ENCODE measurements around the gene FAM98B.

The FAM98B gene

GRCh38 chr15:38412466-38412865 is 41.5 kb upstream of the FAM98B start:
- Histone ChIP-seq H2BK5ac (ENCODE audit: low read depth, low read length, poor library complexity, severe bottlenecking) (no peak overlapping the region), H2BK12ac (ENCODE audit: low read length in 2 of 2) (no peak overlapping the region), H3K9me3 (ENCODE audit: control insufficient read depth, low read length) (no peaks in the 10 kb centered on the region), H3K27ac (ENCODE audit: low read length, poor library complexity, severe bottlenecking) (no peak overlapping the region), H2AK5ac (ENCODE audit: low read length, severe bottlenecking) (no peak overlapping the region), H3K18ac (ENCODE audit: low read depth in 1 of 2, low read length in 2 of 2) (peak overlapping the region in 1 of 2 experiments; percentile 29), H4K8ac (ENCODE audit: low read length) (peak overlapping the region; percentile 80), H3K4me3 (ENCODE audit: insufficient read depth in 1 of 2, low read depth in 1 of 2, low read length in 2 of 2) (no peak overlapping the region), H3K9ac (ENCODE audit: low read length) (no peak overlapping the region), H3K4me2 (ENCODE audit: low read length, poor library complexity, severe bottlenecking) (no peak overlapping the region), H3K14ac (ENCODE audit: low read length in 2 of 2) (no peak overlapping the region), H3K4me1 (ENCODE audit: control insufficient read depth, insufficient read depth, low read depth, low read length) (no peaks in the 10 kb centered on the region), H2BK15ac (ENCODE audit: low read depth, poor library complexity, severe bottlenecking) (no peak overlapping the region), H3K23ac (ENCODE audit: low read length in 2 of 2) (no peak overlapping the region), H4K91ac (ENCODE audit: low read length) (peak overlapping the region; percentile 66), H3K27me3 (ENCODE audit: control insufficient read depth in 1 of 2, insufficient read depth in 1 of 2, low read length in 2 of 2) (no peaks in the 10 kb centered on the region), H3K79me1 (replicated peaks; ENCODE audit: low read length, poor library complexity, severe bottlenecking) (no peaks in the 10 kb centered on the region), H3K4ac (ENCODE audit: low read depth in 1 of 2, low read length in 2 of 2) (no peak overlapping the region), H3K36me3 (ENCODE audit: control insufficient read depth in 1 of 2, insufficient read depth in 2 of 2, low read depth in 1 of 2, low read length in 2 of 2) (no peaks in the 10 kb centered on the region), H2BK120ac (ENCODE audit: low read depth, low read length) (no peak overlapping the region), H2AFZ (ENCODE audit: low read depth, low read length) (no peak overlapping the region)
- no peak for DNase-seq
- 60% methylated on average over 2 of the region's 3 CpGs for WGBS

GRCh38 chr15:38414357-38414756 is 39.6 kb upstream of the FAM98B start:
- no peaks in the 10 kb centered on the region for H3K9me3 ChIP-seq (ENCODE audit: control insufficient read depth, low read length)
- H3K4ac ChIP-seq (ENCODE audit: low read depth in 1 of 2, low read length in 2 of 2), result no peak overlapping the region
- H3K23ac ChIP-seq (ENCODE audit: low read length in 2 of 2), result no peak overlapping the region
- no peaks in the 10 kb centered on the region for H3K27me3 ChIP-seq (ENCODE audit: control insufficient read depth in 1 of 2, insufficient read depth in 1 of 2, low read length in 2 of 2)
- H3K36me3 ChIP-seq (ENCODE audit: control insufficient read depth in 1 of 2, insufficient read depth in 2 of 2, low read depth in 1 of 2, low read length in 2 of 2), result no peaks in the 10 kb centered on the region
- no peak overlapping the region for H3K18ac ChIP-seq (ENCODE audit: low read depth in 1 of 2, low read length in 2 of 2)
- no peak overlapping the region for H3K4me3 ChIP-seq (ENCODE audit: insufficient read depth in 1 of 2, low read depth in 1 of 2, low read length in 2 of 2)
- no peak overlapping the region for H2BK120ac ChIP-seq (ENCODE audit: low read depth, low read length)
- H3K27ac ChIP-seq (ENCODE audit: low read length, poor library complexity, severe bottlenecking), result no peak overlapping the region
- no peaks in the 10 kb centered on the region for H3K79me1 ChIP-seq (replicated peaks; ENCODE audit: low read length, poor library complexity, severe bottlenecking)
- no peak overlapping the region for H4K8ac ChIP-seq (ENCODE audit: low read length)
- no peak overlapping the region for H3K9ac ChIP-seq (ENCODE audit: low read length)
- H3K14ac ChIP-seq (ENCODE audit: low read length in 2 of 2), result no peak overlapping the region
- H3K4me1 ChIP-seq (ENCODE audit: control insufficient read depth, insufficient read depth, low read depth, low read length), result no peaks in the 10 kb centered on the region
- H2BK15ac ChIP-seq (ENCODE audit: low read depth, poor library complexity, severe bottlenecking), result no peak overlapping the region
- peak; percentile 75 for DNase-seq
- no peak overlapping the region for H2AFZ ChIP-seq (ENCODE audit: low read depth, low read length)
- no peak overlapping the region for H3K4me2 ChIP-seq (ENCODE audit: low read length, poor library complexity, severe bottlenecking)
- H2BK5ac ChIP-seq (ENCODE audit: low read depth, low read length, poor library complexity, severe bottlenecking), result no peak overlapping the region
- no peak overlapping the region for H4K91ac ChIP-seq (ENCODE audit: low read length)
- no peak overlapping the region for H2BK12ac ChIP-seq (ENCODE audit: low read length in 2 of 2)
- no peak overlapping the region for H2AK5ac ChIP-seq (ENCODE audit: low read length, severe bottlenecking)

- Histone ChIP-seq H2AK5ac (ENCODE audit: low read length, severe bottlenecking) (no peak overlapping the region), H3K4me2 (ENCODE audit: low read length, poor library complexity, severe bottlenecking) (no peak overlapping the region), H3K79me1 (replicated peaks; ENCODE audit: low read length, poor library complexity, severe bottlenecking) (no peaks in the 10 kb centered on the region), H4K91ac (ENCODE audit: low read length) (no peak overlapping the region), H4K8ac (ENCODE audit: low read length) (no peak overlapping the region), H3K27ac (ENCODE audit: low read length, poor library complexity, severe bottlenecking) (no peak overlapping the region), H2BK15ac (ENCODE audit: low read depth, poor library complexity, severe bottlenecking) (no peak overlapping the region), H3K9me3 (ENCODE audit: control insufficient read depth, low read length) (no peaks in the 10 kb centered on the region), H2AFZ (ENCODE audit: low read depth, low read length) (no peak overlapping the region), H3K23ac (ENCODE audit: low read length in 2 of 2) (no peak overlapping the region), H3K18ac (ENCODE audit: low read depth in 1 of 2, low read length in 2 of 2) (no peak overlapping the region), H2BK120ac (ENCODE audit: low read depth, low read length) (no peak overlapping the region), H3K9ac (ENCODE audit: low read length) (no peak overlapping the region), H3K4me1 (ENCODE audit: control insufficient read depth, insufficient read depth, low read depth, low read length) (no peaks in the 10 kb centered on the region), H3K4me3 (ENCODE audit: insufficient read depth in 1 of 2, low read depth in 1 of 2, low read length in 2 of 2) (no peak overlapping the region), H3K4ac (ENCODE audit: low read depth in 1 of 2, low read length in 2 of 2) (no peak overlapping the region), H3K27me3 (ENCODE audit: control insufficient read depth in 1 of 2, insufficient read depth in 1 of 2, low read length in 2 of 2) (no peaks in the 10 kb centered on the region), H2BK5ac (ENCODE audit: low read depth, low read length, poor library complexity, severe bottlenecking) (no peak overlapping the region), H3K36me3 (ENCODE audit: control insufficient read depth in 1 of 2, insufficient read depth in 2 of 2, low read depth in 1 of 2, low read length in 2 of 2) (peaks cover 0 to 3% of the 10 kb centered on the region in 2 experiments), H2BK12ac (ENCODE audit: low read length in 2 of 2) (no peak overlapping the region), H3K14ac (ENCODE audit: low read length in 2 of 2) (no peak overlapping the region)
- DNase-seq, result peak; percentile 10
- 77% methylated on average over 3 of the region's 4 CpGs for WGBS
Observed at GRCh38 chr15:38421069-38421690, 32.7 kb upstream of the FAM98B start.

- no peak overlapping the region for H4K91ac ChIP-seq (ENCODE audit: low read length)
- no peaks in the 10 kb centered on the region for H3K27me3 ChIP-seq (ENCODE audit: control insufficient read depth in 1 of 2, insufficient read depth in 1 of 2, low read length in 2 of 2)
- H2BK15ac ChIP-seq (ENCODE audit: low read depth, poor library complexity, severe bottlenecking), result no peak overlapping the region
- peaks cover 0 to 3% of the 10 kb centered on the region in 2 experiments for H3K36me3 ChIP-seq (ENCODE audit: control insufficient read depth in 1 of 2, insufficient read depth in 2 of 2, low read depth in 1 of 2, low read length in 2 of 2)
- no peak overlapping the region for H3K27ac ChIP-seq (ENCODE audit: low read length, poor library complexity, severe bottlenecking)
- no peaks in the 10 kb centered on the region for H3K9me3 ChIP-seq (ENCODE audit: control insufficient read depth, low read length)
- peak; percentile 31 for DNase-seq
- H3K18ac ChIP-seq (ENCODE audit: low read depth in 1 of 2, low read length in 2 of 2), result no peak overlapping the region
- H3K4me3 ChIP-seq (ENCODE audit: insufficient read depth in 1 of 2, low read depth in 1 of 2, low read length in 2 of 2), result no peak overlapping the region
- no peak overlapping the region for H3K9ac ChIP-seq (ENCODE audit: low read length)
- no peaks in the 10 kb centered on the region for H3K4me1 ChIP-seq (ENCODE audit: control insufficient read depth, insufficient read depth, low read depth, low read length)
- no peak overlapping the region for H2BK5ac ChIP-seq (ENCODE audit: low read depth, low read length, poor library complexity, severe bottlenecking)
- H3K4me2 ChIP-seq (ENCODE audit: low read length, poor library complexity, severe bottlenecking), result no peak overlapping the region
- no peak overlapping the region for H2BK120ac ChIP-seq (ENCODE audit: low read depth, low read length)
- H4K8ac ChIP-seq (ENCODE audit: low read length), result no peak overlapping the region
- H3K79me1 ChIP-seq (replicated peaks; ENCODE audit: low read length, poor library complexity, severe bottlenecking), result no peaks in the 10 kb centered on the region
- no peak overlapping the region for H3K4ac ChIP-seq (ENCODE audit: low read depth in 1 of 2, low read length in 2 of 2)
- no peak overlapping the region for H3K14ac ChIP-seq (ENCODE audit: low read length in 2 of 2)
- H3K23ac ChIP-seq (ENCODE audit: low read length in 2 of 2), result no peak overlapping the region
- H2AK5ac ChIP-seq (ENCODE audit: low read length, severe bottlenecking), result no peak overlapping the region
- 100% methylated on average over 1 of the region's 4 CpGs for WGBS
- H2AFZ ChIP-seq (ENCODE audit: low read depth, low read length), result no peak overlapping the region
- H2BK12ac ChIP-seq (ENCODE audit: low read length in 2 of 2), result no peak overlapping the region
Observed at GRCh38 chr15:38424101-38424552, 29.8 kb upstream of the FAM98B start.

All from mesenchymal stem cell (in vitro differentiated cells and primary cell).